ENCODE measurements around the gene AKT2.
A peak's percentile ranks its signal among the peaks of the same experiment; 100 is the strongest.
"Not testable (repeated sequence)": the region's sequence is repeated elsewhere in the genome, so short reads cannot be mapped to it uniquely, and the experiment has no call there.

The AKT2 gene

DNA sequence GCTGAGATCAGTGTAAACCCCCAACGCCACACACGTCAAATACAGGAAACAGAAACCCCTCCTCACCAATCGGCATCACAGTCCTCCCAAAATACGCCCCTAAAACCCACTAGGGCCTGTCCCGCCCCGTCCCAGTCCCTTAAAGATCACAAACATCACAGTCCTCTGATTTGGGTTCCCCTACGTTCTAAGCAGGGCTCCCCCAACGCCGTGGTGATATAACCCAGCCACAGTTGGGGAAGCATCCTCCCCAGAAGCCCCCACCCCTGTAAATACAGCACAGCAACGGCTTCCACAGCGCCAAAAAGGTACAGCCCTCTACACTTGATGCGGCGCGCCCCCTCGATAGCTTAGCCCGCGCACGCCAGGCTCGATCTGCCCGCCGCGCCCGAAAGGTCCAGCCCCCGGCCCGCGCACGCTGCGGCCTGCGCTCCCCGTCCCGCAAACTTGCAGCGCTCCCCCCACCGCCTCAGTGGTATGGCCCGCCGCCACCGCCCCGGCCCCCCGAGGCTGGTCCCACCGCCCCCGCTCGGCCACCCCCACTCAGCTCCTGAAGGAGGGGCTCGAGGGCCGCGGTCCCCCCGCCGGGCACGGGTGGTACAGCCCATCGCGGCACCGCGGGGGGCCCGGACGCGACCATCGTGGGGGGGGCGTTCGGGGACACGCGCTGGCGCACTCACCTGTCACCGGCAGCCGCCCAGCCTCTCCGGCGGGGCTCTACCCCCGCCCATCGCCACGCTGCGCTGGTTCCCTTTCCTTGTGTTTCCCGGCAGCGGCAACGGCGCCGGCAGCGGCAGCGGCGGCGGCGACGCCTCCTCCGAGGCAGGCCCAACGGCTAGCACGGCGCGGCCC is at the start of gene AKT2:
Gene AKT2 (minus strand): TSS at position 845 of the 852 bp plus-strand sequence. CDS start 20,078 bp downstream, outside the sequence.
- ATAC-seq (ENCODE audit: insufficient read depth, low read depth): peak; percentile 56
- H3K4me1 ChIP-seq (ENCODE audit: insufficient read depth, low read length): peaks cover 42% of the 10 kb centered on the region
- H3K27me3 ChIP-seq (ENCODE audit: insufficient read depth, low read length, poor library complexity): no peaks in the 10 kb centered on the region
- peak within 1 kb of the TSS; percentile 90 for H3K4me2 ChIP-seq (ENCODE audit: insufficient read depth, low read length)
- H3K9me3 ChIP-seq (ENCODE audit: insufficient read depth, low read length, severe bottlenecking): no peaks in the 10 kb centered on the region
- peaks cover 44% of the 10 kb centered on the region for H4K20me1 ChIP-seq (ENCODE audit: insufficient read depth, low read length)
- peaks cover 51% of the 10 kb centered on the region for H3K79me2 ChIP-seq (ENCODE audit: insufficient read depth, low read length)
- peak within 1 kb of the TSS; percentile 98 for H3K9ac ChIP-seq (ENCODE audit: low read depth, low read length)
- H2AFZ ChIP-seq (ENCODE audit: low read depth, low read length): peak within 1 kb of the TSS; percentile 92
- peak within 1 kb of the TSS; percentile 48 to 94; a peak in 3 of 4 replicates for H3K4me3 ChIP-seq (ENCODE audit: low read depth in 1 of 2, low read length in 2 of 2)
- peak; percentile 87 for DNase-seq
- peaks cover 25% of the 10 kb centered on the region for H3K36me3 ChIP-seq (ENCODE audit: insufficient read depth, low read length)
- peak within 1 kb of the TSS; percentile 99 for H3K27ac ChIP-seq (ENCODE audit: low read length)
- TF ChIP-seq EZH2 (IDR thresholded peaks at IDR 0.05; ENCODE audit: borderline replicate concordance, low read depth, low read length, severe bottlenecking): no peak
- TF ChIP-seq CTCF (IDR thresholded peaks at IDR 0.05; ENCODE audit: borderline replicate concordance, extremely low read depth, low read length, poor library complexity, severe bottlenecking): no peak

GRCh38 chr19:40333083-40333482 is 47.9 kb upstream of the AKT2 start:
- not testable (repeated sequence) for H3K27ac ChIP-seq (ENCODE audit: low read length); H2AFZ ChIP-seq (ENCODE audit: low read depth, low read length); ATAC-seq (ENCODE audit: insufficient read depth, low read depth); H3K4me3 ChIP-seq (ENCODE audit: low read depth in 1 of 2, low read length in 2 of 2); H3K9ac ChIP-seq (ENCODE audit: low read depth, low read length); H3K4me1 ChIP-seq (ENCODE audit: insufficient read depth, low read length); H3K27me3 ChIP-seq (ENCODE audit: insufficient read depth, low read length, poor library complexity); DNase-seq; H3K9me3 ChIP-seq (ENCODE audit: insufficient read depth, low read length, severe bottlenecking); H3K4me2 ChIP-seq (ENCODE audit: insufficient read depth, low read length)
- Histone ChIP-seq H4K20me1 (ENCODE audit: insufficient read depth, low read length) (peaks cover 27% of the 10 kb centered on the region), H3K79me2 (ENCODE audit: insufficient read depth, low read length) (peaks cover 15% of the 10 kb centered on the region), H3K36me3 (ENCODE audit: insufficient read depth, low read length) (peaks cover 78% of the 10 kb centered on the region)

DNA sequence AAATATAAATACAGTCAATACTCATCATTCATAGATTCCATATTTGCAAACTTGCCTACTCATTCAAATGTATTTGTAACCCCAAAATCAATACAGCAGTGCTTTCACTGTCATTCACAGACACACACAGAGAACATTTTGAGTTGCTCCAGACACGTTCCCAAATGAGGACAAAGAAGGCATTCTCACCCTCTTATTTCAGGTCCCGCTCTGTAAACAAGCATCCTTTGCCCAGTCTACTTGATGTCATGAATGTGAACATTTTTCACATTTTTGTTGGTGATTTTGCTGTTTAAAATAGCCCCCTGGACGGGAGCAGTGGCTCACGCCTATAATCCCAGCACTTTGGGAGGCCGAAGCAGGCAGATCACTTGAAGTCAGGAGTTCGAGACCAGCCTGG is 47.5 kb upstream of the AKT2 start:
- TF ChIP-seq CTCF (IDR thresholded peaks at IDR 0.05; ENCODE audit: borderline replicate concordance, extremely low read depth, low read length, poor library complexity, severe bottlenecking): no peak
- no peak for TF ChIP-seq EZH2 (IDR thresholded peaks at IDR 0.05; ENCODE audit: borderline replicate concordance, low read depth, low read length, severe bottlenecking)
- Histone ChIP-seq H3K27me3 (ENCODE audit: insufficient read depth, low read length, poor library complexity) (no peaks in the 10 kb centered on the region), H3K79me2 (ENCODE audit: insufficient read depth, low read length) (peaks cover 12% of the 10 kb centered on the region), H2AFZ (ENCODE audit: low read depth, low read length) (no peak overlapping the region), H4K20me1 (ENCODE audit: insufficient read depth, low read length) (peaks cover 27% of the 10 kb centered on the region), H3K36me3 (ENCODE audit: insufficient read depth, low read length) (peaks cover 79% of the 10 kb centered on the region), H3K9me3 (ENCODE audit: insufficient read depth, low read length, severe bottlenecking) (no peaks in the 10 kb centered on the region), H3K27ac (ENCODE audit: low read length) (no peak overlapping the region), H3K9ac (ENCODE audit: low read depth, low read length) (no peak overlapping the region), H3K4me3 (ENCODE audit: low read depth in 1 of 2, low read length in 2 of 2) (no peak overlapping the region), H3K4me2 (ENCODE audit: insufficient read depth, low read length) (no peak overlapping the region), H3K4me1 (ENCODE audit: insufficient read depth, low read length) (no peaks in the 10 kb centered on the region)
- ATAC-seq (ENCODE audit: insufficient read depth, low read depth): no peak
- DNase-seq: no peak

GRCh38 chr19:40331052-40331451 is 45.9 kb upstream of the AKT2 start:
- Histone ChIP-seq H3K4me2 (ENCODE audit: insufficient read depth, low read length) (no peak overlapping the region), H3K27me3 (ENCODE audit: insufficient read depth, low read length, poor library complexity) (no peaks in the 10 kb centered on the region), H2AFZ (ENCODE audit: low read depth, low read length) (no peak overlapping the region), H3K9me3 (ENCODE audit: insufficient read depth, low read length, severe bottlenecking) (no peaks in the 10 kb centered on the region), H4K20me1 (ENCODE audit: insufficient read depth, low read length) (peaks cover 21% of the 10 kb centered on the region; the same call in 1 of the 2 replicates), H3K36me3 (ENCODE audit: insufficient read depth, low read length) (peaks cover 81% of the 10 kb centered on the region), H3K9ac (ENCODE audit: low read depth, low read length) (no peak overlapping the region), H3K79me2 (ENCODE audit: insufficient read depth, low read length) (no peaks in the 10 kb centered on the region), H3K27ac (ENCODE audit: low read length) (no peak overlapping the region), H3K4me1 (ENCODE audit: insufficient read depth, low read length) (no peaks in the 10 kb centered on the region), H3K4me3 (ENCODE audit: low read depth in 1 of 2, low read length in 2 of 2) (no peak overlapping the region)
- ATAC-seq (ENCODE audit: insufficient read depth, low read depth) (no peak), DNase-seq (no peak)
- TF ChIP-seq EZH2 (IDR thresholded peaks at IDR 0.05; ENCODE audit: borderline replicate concordance, low read depth, low read length, severe bottlenecking) (no peak), CTCF (IDR thresholded peaks at IDR 0.05; ENCODE audit: borderline replicate concordance, extremely low read depth, low read length, poor library complexity, severe bottlenecking) (no peak)
